T-helper 9 cell (primary cell): ENCODE measurements around the gene CENPO.

Experiments
- DNase-seq: peaks from one replicate; pipeline ENCODE4 v3.0.0-alpha.2; 2020

Gene CENPO

DNA sequence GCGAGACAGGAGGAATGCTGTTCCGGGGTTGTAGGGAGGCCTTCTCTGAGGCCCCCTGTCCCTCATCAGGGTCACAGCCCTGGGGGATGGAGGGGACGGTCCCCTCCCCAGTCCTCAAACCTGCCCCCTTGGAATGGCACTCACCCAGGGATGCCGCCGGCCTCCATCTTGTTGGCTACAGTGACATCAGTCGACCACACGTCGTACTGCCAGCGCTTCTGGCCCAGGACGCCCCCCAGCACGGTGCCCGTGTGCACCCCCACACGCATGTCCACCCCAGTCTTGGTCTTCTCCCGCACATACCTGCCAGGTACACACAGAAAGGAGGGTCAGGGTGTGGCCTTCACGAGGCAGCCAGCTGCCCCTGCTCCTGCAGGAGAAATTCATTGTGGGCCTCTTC, 46.5 kb downstream of the CENPO start:
- DNase-seq: no peak

DNA sequence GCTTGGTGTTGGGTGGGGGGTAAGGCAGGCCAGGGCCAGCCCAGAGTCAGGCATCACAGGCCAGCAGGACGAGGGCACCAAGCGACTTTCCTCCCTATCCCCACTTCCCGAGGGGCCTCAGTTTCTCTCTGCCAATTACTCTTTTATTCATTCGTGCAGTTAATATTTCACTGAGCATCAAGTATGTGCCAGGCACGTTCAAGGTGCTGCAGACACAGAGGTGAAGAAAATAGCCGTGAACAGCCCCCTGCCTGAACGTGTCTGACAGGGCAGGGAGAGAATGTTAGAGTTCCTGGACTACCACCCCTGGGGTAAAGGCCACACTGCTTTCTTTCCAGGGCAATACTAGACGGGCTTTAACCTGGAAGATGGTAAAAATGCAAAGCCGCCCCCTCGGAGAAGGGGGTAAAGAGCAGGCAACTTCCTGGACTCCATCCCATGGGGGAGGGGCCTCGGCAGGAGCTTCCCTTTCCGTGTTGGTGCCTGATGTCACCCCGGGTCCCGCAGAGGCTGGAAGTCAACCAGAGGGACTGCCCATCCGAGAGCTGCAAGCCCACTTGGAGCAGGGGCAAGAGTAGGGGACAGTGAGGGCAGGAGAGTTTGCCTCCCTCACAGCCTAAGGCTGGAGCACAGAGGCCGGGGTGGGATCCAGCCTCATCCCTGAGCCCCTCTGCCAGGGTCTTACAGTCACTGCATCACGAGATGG, 47.1 kb downstream of the CENPO start:
- no peak for DNase-seq

DNA sequence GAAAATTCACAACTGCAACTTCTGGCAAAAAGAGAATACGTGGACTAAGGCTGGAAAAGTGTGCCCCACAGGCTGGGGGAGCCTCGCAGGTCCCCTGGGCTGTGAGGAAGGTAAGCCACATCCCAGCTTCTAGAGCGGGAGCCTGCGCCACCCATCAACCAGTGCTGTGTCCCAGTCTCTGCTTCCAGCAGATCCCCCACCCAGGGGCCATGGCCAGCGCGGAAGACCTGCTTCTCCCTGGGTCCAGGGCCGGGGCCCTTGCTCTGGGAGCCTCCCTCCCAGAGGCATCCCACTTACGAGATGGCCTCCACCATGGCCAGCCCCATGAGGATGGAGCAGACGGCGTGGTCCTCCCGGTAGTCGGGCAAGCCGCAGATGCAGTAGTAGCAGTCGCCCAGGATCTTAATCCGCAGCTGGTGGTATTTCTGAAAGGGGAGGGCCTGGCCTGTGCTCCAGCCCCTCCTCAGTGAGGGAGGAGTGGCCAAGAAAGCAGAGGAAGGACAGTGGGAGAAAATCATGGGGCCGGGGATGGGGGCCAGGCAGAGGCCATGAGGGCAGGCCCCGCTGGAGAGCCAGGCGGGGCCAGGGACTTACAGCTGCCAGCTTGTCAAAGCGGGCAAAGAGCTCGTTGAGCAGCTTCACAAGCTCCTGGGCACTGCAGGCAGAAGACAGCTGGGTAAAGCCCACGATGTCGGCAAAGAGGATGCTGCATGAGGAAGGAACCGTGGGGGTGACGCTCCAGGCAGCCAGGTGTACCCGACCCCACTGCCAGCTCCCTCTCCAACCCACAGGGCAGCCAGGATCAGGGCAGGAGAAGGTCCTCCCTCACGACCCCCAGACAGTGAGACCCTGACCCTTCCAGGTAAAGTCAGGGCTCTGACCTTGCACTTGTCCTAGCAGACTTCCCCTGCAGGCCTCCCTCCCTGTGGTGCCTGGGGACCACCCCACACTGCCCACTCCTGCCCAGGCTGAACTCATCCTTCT, 48.0 kb downstream of the CENPO start:
- DNase-seq: no peak

DNA sequence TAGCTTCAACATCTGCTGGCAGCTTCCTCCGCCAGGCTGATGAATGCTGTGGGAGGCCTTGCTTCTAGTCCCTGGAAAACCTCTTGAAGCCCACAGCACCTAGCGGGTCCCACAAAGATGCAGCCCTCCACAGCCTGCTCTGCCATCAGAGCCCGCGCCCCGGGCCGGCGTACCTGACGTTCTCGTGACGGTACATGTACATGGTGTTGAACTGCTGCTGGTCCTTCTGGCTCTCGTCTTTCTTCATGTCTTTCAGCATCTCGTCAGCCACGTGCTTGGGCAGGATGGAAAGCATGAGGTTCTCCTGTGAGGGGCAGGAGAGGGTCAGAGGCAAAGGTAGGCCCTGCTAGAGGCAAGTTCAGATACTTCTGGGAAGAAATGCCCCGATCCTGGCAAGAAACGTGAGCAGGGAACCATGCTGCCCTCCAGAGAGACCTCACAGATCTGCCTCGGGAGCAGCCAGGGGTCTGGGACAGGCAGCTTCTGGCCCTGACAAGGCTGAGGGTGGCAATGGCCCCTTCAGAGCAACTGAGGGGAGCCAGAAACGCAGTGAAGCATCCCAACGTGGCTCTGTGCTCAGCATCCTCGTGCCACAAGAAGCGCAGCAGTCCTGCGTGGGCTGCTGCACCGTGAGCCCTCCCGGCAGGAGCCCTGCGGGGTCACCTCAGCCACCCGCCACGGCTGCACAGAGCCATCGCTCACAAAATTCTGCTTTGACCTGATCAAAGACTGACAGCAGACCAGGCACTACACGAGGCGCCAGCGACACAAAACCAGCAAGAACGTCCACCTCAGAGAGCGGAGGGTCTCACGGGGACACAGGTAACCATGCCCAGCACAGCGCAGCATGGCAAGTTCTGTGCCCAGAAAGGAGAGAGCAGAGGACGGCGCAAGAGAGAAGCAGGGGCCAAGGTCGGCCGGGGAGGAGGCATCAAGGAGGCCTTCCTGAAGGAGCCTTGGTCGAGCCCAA, 49.1 kb downstream of the CENPO start:
- no peak for DNase-seq

DNA sequence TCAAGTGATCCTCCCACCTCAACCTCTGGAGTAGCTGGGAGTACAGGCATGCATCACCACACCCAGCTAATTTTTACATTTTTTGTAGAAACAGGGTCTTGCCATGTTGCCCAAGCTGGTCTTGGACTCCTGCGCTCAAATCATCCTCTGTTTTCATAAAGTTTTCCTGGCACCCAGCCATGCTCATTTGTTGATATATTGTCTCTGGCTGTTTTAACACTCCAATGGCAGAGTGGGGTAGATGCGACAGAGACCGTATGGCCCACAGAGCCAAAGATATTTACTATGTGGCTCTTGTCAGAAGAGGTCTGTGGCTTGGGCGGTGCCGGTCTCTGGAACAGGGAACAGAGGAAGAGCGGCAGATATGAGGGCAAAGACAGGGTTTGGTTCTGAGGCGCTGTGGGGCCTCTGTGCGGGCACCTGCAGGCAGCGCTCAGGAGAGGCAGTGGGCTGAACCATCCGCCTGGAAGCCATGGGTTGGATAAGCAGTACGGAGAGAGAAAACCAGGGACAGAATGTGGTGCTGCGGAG, 50.2 kb downstream of the CENPO start:
- DNase-seq: no peak

DNA sequence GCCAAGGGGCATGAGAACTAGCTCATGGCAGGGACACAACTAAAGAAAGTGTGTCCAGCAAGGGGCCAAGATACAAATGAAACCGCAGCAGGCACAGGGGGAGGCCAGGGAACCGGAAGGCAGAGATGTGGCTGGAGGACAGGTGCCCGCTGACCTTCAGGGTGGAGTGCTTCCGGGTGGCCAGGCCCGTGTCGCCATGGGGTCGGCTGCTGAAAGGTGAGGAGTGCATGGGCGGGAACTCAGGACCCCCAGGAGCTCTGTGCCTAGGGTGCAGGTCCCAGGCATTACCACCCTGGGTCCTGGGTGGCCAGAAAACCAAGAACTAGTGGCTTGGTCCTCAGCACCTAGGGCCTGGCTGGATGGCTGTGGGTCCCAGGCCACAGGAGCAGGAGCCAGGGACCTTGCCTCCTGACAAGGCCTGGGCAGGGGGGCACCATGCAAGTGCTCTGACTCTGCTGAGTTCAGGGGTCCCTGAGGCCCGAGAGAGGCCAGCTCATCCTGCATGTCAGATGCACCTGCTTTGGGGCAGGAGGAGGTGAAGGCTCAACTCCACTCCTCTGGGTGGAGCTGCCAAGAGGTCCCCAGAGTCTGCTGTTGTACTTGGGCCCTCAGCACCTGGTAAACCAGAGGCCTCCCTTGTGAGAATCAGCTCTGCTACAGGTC, 50.9 kb downstream of the CENPO start:
- no peak for DNase-seq

DNA sequence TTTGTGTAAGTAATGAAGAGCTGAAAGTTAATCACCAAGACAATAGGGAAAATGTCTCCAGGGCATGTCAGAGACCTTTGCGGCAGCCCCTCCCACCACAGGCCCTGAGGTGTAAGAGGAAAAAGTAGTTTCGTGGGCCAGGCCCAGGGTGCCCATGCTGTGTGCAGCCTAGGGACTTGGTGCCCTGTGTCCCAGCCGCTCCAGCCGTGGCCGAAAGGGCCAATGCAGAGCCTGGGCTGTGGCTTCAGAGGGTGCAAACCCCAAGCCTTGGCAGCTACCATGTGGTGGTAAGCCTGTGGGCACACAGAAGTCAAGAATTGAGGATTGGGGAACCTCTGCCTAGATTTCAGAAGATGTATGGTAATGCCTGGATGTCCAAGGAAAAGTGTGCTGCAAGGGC, 52.5 kb downstream of the CENPO start:
- no peak for DNase-seq

DNA sequence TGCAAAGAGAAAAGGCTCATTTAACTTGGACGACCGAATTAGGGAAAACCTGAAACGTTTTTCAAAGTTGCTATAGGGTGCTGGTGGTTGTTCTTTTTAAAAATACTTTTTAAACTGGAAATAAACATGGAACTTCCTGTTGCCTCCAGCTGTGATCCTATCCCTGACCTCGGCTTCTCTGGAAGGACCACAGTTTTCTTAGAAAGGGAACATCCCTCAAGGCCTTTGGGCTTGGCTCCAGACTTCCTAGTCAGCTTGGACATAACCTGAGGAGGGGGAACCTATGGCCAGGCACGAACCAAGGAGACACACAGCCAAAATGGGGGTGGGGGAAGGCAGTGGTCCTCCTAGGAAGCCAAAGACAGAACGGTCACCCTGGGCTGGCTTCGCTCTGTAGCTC, 57.7 kb downstream of the CENPO start:
- no peak for DNase-seq

DNA sequence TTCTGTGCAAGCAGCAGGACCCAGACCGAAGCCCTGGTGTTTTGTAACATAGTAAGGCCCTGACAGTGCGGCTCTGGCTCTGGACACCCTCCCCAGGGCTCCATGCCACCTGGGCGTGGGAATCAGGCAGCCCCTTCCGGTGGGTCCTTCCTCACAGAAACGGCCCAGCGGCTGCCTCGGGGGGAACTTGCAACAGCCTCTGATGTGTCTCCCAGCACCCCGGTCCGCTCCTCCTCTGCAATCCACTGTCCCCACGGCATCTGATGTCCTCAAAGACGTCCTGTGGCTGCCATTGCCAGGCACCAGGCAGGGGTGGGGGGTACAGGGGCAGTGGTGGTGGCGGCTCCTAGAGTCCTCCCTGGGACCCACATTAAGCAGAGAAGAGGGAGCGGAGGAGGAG, 58.8 kb downstream of the CENPO start:
- DNase-seq: no peak

DNA sequence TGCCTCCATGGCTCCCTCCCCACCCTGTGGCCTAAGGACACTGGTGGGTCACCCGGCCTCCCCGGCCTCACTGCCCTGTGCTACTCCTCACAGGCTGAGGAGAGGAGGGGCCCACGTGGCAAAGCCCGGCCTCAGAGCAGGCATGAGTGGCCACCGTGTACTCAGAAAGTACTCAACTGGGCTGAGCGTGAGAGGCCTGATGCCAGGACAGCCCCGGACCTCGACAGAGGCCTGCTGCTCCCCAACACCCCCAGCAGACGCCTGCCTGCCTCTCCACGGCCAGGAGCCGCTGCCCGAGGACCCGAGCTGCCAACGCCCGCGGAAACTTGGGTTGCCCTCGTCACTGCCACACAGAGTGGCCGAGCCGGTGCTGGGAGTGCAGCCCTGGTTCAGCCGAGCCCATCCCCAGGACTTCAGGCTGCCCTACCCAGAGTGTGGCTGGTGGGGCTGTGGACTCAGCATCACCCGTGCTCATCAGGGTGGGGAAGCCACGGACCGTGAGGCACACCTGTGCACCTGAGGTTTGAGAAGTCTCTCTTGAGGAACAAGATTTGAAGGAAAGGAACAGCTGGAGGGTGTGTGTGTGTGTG, 59.3 kb downstream of the CENPO start:
- no peak for DNase-seq

DNA sequence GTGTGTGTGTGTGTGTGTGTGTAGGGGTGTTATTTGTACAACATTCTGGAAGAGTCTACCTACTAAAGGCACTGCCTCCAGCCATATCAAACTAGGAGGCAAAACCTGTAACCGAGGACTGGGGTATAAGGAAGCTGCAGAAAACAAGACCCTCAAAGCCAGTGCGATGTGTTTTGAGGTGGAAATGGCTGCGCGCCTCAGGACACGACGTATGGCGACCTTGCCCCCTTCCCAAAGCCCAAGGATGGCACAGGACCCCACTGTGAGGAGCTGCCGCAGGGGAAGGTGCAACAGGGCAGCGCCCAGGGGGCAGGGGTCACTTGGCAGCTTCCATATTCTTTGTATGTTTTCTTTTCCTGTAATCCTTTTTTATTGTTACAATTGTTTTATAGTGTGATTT, 59.8 kb downstream of the CENPO start:
- no peak for DNase-seq

DNA sequence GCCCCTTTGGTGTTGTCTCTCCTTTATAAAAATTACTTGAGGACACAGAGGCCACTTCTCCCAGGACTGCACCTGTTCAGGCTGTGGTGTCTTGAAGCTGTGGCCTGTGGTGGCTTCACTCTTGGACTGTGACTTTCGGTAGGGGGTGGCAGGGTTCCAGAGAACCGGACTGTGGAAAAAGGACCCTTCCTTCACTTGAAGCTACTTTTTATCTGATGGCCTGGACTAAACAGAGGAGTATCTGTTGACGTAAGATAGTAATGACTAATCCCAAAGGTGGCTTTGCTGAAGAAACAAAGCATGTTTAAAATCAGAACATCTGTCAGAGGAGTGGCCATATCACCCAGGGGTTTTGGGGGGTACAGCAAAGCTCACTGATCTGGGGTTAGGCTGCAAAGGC, 60.8 kb downstream of the CENPO start:
- DNase-seq: no peak

DNA sequence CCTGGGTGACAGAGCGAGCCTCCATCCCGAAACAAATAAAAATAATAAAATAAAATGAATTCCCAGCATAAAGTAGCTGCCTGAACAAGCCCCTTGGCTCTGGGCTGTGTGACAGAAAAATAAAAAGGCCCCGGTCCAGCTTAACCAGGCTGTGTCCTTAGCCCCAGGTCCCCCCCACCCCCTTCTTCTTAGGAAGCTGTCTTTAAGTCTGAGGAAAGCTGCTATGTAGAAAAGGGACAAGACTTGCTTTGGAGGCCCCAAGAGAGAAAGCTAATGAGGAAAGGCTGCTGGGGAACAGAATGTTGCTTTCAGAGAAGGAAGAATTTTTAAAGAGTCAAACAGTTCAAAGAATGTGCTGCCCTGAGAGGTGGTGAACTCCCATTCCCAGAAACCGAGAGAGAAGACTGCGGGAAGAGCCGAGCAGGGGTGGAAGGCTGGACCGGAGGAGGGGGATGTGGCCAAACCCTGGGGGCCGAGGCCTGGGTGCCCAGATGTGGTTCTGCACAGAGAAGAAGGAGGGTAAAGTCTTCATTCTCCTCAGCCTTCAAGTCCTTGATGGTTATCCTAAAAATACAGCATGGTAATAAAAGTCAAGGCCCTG, 61.9 kb downstream of the CENPO start:
- DNase-seq: no peak

DNA sequence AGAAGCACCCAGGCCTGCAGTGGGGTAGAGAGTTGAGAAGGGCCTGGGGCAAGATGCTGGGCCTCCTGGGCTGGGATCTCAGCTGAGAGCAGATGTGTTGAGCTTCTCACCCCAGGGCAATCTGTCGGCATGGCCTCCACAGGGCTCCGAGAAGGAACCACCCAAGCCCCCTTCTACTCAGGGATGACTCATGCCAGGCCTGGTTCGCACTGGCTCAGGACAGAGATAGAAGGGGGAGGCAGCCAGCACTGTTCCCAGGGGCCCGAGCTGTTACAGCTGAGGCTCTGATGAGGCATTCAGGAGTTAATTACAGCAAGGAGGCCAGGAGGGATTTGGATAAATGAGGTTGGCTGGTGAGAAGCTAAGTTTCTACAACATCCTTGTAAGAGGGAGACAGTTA, 62.5 kb downstream of the CENPO start:
- no peak for DNase-seq

DNA sequence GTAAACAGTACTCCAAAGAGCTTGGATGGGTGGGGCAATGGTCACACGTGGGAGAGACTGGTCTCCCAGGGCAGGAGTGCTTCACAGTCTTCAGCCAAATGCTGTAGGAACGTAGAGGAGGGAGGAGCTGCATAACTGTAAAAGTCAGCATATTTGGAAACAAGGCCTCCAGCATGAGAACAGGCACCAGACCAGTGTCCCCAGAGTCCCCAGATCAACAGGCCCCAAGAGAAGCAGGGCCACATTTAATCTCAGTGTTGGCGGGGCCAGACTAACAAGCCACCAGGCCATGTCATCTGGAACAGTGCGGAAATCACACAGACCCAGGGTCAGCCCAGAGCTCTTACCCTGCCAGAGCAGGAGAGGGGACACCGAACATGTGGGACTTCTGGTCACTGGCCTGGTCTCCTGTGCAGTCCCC, 63.6 kb downstream of the CENPO start:
- DNase-seq: no peak

DNA sequence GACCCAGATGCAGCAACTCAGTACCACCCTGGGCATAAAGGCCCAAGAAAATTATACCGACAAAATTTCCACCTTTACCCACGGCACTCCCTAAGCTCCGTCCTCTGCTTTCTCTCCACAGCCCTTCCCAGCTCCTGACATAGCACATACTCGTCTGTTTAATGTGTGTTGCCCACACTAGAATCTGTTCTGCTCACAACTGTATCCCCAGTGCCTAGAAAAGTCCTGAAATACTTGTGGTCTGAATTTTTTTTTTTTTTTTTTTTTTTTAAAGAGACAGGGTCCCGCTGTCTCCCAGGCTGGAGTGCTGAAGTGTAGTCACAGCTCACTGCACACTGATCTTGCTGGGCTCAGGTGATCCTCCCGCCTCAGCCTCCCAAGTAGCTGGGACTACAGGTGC, 64.5 kb downstream of the CENPO start:
- DNase-seq: no peak

DNA sequence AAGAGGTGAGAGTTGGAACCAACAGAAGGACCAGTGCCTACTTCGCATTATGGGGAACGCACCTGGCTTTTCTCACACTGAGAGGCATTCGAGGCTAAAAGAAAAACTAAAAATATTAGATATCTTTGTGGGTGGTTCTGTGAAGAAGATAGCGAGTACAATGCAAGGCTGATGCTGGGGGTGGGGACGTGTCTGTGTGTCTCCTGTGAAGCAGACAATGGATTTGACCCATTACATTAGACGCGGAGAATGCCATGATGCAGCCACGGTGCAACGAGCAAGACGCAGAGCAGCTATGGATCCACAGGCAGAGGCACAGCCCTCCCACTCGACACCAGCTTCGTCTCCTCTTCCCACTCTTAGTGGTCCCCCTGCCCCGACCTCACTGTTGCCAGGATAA, 65.8 kb downstream of the CENPO start:
- DNase-seq: no peak

DNA sequence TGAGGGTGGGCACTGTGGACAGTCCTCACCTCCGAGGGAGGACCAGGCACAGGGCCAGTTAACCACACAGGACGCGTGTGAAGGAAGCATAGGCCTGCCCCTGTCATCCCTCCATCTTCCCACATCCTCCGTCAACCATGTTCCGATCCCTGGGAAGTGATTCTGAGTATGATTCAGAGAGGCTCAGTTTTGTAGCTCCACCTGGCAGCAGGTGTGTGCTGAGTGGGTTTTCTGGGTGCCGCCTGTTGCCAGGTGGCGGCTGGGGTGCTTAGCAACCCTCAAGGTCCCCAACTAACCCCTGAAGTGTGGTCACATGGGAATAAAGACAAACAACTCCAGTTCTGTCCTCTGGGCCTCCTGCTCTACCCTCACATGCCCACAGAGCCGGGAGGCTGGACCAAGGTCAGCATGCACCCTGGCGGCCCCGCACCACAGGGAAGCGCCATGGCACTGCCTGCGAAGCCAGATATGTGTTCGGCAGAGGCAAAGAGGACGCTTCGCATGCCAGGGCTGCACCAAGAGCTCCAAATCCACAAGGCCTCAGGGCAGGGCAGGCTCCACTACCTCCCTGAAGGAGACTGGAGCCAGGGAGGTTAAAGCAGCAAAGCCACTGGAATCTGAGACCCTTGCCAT, 66.9 kb downstream of the CENPO start:
- DNase-seq: no peak

DNA sequence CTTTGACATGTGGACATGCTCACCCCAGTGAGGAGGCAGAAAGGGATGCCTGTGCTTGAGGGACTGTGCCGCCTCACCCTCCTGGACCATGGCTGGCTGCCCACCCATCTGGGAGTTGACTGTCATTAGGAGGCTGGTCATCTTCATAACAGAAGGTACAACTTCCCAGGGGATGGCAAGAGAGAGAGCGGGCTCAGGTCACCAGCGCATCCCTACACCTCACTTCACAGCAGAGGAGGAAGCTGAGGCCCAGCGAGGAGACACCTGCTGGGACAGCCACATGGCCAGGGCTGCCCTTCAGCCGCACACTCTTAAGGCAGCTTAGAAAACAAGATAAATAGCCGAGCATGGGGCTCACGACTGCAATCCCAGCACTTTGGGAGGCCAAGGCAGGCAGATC, 67.4 kb downstream of the CENPO start:
- no peak for DNase-seq

DNA sequence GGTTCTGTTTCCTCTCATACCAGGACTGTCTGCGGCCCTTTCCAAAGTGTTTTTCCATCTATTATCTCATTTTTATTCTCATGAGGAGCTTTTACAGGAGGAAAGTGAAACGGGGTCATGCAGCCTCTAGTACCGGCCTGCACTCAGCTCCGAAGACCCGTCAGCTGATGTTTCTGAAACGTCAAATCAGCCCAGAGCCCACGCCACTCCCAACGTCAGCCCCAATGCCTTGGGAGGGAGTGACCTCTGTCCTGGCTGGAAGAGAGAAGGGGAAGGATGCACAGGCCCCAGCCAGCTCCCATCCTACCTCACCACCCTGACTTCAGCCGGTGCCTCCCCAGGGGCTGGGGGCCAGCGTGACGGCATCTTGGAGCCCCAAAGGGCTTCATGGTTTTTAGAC, 68.3 kb downstream of the CENPO start:
- DNase-seq: no peak

DNA sequence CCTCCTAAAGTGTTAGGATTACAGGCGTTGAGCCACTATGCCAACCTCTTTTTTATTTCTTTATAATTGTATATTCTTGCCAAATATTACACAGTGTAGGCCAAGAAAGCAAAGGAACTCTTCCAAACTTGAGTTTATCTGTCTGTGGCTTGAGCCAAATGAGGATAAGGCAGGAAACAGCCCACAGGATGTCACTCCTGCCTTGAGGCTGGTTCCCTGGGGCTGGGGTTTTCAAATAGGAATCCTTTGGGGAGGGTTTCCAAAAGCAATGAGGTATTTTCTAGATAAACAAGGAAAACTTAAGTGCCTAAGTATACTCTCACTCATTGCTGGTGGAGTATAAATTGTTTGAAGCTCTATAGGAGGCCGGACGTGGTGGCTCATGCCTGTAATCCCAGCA, 70.4 kb downstream of the CENPO start:
- DNase-seq: no peak
